Upper lobe of left lung (tissue), 6 donors: ENCODE data around the gene TMED6. TPM values are rescaled to one million over a fixed set of nuclear protein-coding genes. Genes with fewer than 3 reads are reported as not detected.

ENCODE experiments used
- ATAC-seq, 2 donors: fragments of 200-7000 bp; cut with Tn5 transposase; one replicate each; pipeline ENCODE4 v1.9.1; 2022; ENCODE audit warnings: mild to moderate bottlenecking in 2 of 2, moderate library complexity in 2 of 2; ENCODE audit not compliant: low FRiP score in 2 of 2
- DNase-seq, 2 donors: peaks; one replicate each; pipeline ENCODE4 v3.0.0-alpha.2; 2019 to 2020
- H3K27ac ChIP-seq, 4 donors: fragments of 200-600 bp; sonication (generic); one replicate each; pipeline ENCODE4 v1.5.1; 2016 to 2019
- H3K27me3 ChIP-seq, 4 donors: fragments of 200-600 bp; sonication (generic); one replicate each; pipeline ENCODE4 v1.5.1; 2017 to 2019
- H3K36me3 ChIP-seq, 4 donors: fragments of 200-600 bp; sonication (generic); one replicate each; pipeline ENCODE4 v1.5.1; 2016 to 2019
- H3K4me1 ChIP-seq, 4 donors: fragments of 200-600 bp; sonication (generic); one replicate each; pipeline ENCODE4 v1.5.1; 2018 to 2019
- H3K4me3 ChIP-seq, 4 donors: fragments of 200-600 bp; sonication (generic); one replicate each; pipeline ENCODE4 v1.5.1; 2017 to 2019; ENCODE audit warnings: mild to moderate bottlenecking in 2 of 4, moderate library complexity in 1 of 4
- H3K9me3 ChIP-seq, 4 donors: fragments of 200-600 bp; sonication (generic); one replicate each; pipeline ENCODE4 v1.5.1; 2018 to 2019
- CTCF ChIP-seq, 6 experiments: fragments of 450-650 bp in 4 of 6; fragments of 200-600 bp in 2 of 6; sonication (generic) in 2 of 6; IDR thresholded peaks; one replicate each; pipeline ENCODE4 v1.5.1; 2016 to 2019; ENCODE audit warnings: antibody characterized with exemption in 6 of 6
- EP300 ChIP-seq, 4 donors: sonication (generic); formaldehyde crosslinking; IDR thresholded peaks; one replicate each; pipeline ENCODE4 v1.5.1; 2017; ENCODE audit warnings: antibody characterized with exemption in 4 of 4, control low read depth in 2 of 4
- POLR2A ChIP-seq, 4 donors: fragments of 450-650 bp; IDR thresholded peaks; one replicate each; pipeline ENCODE4 v1.5.1; 2016 to 2017; ENCODE audit warnings: antibody characterized with exemption in 4 of 4, mild to moderate bottlenecking in 2 of 4
- POLR2AphosphoS5 ChIP-seq, 2 donors: sonication (generic); formaldehyde crosslinking; IDR thresholded peaks; one replicate each; pipeline ENCODE4 v1.5.1; 2017; ENCODE audit warnings: antibody characterized with exemption in 2 of 2
- WGBS, 2 donors: methylation state at CpG; one replicate each; pipeline ENCODE4 v1.1.5; 2017 to 2018; 5-methylcytosine and 5-hydroxymethylcytosine counted together
- total RNA-seq, 6 donors: library from RNA; depleted of rRNA in 4 of 6; stranded (reverse); fragments of >200 nt in 4 of 6; gene quantifications; one replicate each; pipeline versions ENCODE4 v1.1.0 to v1.2.1, GENCODE V29; 2016 to 2021
- donor health status: DM: no; HTN: no; CAD: no; lungs with moderate emphysema.
- donor health status: DM: no; HTN: yes; CAD: no; lungs with severe emphysema.

The TMED6 gene
- total RNA-seq, 6 donors from 2014 or later, result 0.43 to 2.6 (median 1.1) TPM; not detected in 2

GRCh38 chr16:69319381-69319780, 32.2 kb downstream of the TMED6 start:
- no peak for TF ChIP-seq EP300 (IDR thresholded peaks at IDR 0.05)
- TF ChIP-seq POLR2A (IDR thresholded peaks at IDR 0.05), result no peak
- TF ChIP-seq POLR2AphosphoS5 (IDR thresholded peaks at IDR 0.05), result no peak
- 93 to 97% methylated on average over 5 to 9 of the region's 9 CpGs for WGBS, 2 donors
- no peak for DNase-seq
- Histone ChIP-seq H3K36me3 (peaks cover 57 to 100% (median 95%) of the 10 kb centered on the region in 4 donors), H3K27me3 (no peaks in the 10 kb centered on the region), H3K4me3 (no peak overlapping the region), H3K27ac (no peak overlapping the region), H3K9me3 (no peaks in the 10 kb centered on the region), H3K4me1 (peaks cover 0 to 7% (median 3%) of the 10 kb centered on the region in 4 donors)
- ATAC-seq, result no peak

DNA sequence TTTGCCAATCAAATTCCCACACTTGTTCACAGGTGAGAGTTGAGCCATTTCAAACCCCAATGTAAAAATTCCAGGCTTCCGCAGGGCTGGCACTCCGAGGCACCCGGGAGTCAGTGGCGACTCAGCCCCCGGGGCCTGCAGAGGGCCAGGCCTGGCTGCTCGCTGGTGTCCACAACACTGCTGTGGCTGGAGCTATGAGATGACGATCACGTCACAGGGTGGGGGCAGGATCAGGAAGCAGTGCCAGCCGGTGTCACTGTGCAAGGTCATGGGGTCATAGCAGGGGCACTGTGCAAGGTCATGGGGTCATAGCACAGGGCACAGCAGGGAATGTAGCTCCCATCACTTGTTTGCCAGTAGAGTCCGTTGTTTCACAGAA, 32.7 kb downstream of the TMED6 start:
- DNase-seq, result no peak
- no peak for ATAC-seq
- 90 to 100% methylated on average over 1 to 10 of the region's 10 CpGs for WGBS, 2 donors
- peaks cover 57 to 99% (median 94%) of the 10 kb centered on the region in 4 donors for H3K36me3 ChIP-seq
- no peak overlapping the region for H3K4me3 ChIP-seq
- no peak for TF ChIP-seq POLR2AphosphoS5 (IDR thresholded peaks at IDR 0.05)
- no peak overlapping the region for H3K27ac ChIP-seq
- H3K4me1 ChIP-seq, result peaks cover 0 to 7% (median under 1%) of the 10 kb centered on the region in 4 donors
- H3K9me3 ChIP-seq, result no peaks in the 10 kb centered on the region
- no peaks in the 10 kb centered on the region for H3K27me3 ChIP-seq

DNA sequence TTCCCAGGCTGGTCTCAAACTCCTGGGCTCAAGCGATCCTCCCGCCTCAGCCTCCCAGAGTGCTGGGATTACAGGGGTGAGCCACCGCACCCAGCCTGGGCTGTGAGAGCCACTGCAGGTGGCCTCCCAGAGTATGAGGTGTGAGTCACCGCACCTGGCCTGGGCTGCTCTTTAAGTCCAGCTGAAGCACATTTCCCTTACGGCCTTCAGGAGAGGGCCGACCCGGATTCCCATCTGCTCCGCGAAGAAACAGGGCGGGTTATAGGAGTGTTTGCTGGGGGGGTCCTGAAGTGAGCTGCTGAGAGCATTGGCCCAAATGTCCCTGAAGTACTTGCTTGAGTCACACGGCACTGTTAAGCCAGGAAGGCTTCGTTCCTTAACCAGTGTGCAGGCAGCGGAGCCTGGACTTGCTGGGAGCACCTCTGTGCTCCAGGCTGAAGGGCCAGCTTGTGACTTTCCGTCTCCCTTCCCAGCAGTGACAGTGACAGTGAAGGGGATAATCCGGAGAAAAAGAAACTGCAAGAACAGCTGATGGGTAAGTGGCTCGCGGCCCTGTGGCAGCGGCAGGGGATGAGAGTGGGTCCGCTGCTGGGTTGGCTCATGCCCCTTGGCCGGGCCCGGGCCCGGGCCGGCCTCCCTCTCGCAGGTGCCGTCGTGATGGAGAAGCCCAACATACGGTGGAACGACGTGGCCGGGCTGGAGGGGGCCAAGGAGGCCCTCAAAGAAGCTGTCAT, 33.2 kb downstream of the TMED6 start:
- peaks cover 56 to 94% (median 89%) of the 10 kb centered on the region in 4 donors for H3K36me3 ChIP-seq
- TF ChIP-seq EP300 (IDR thresholded peaks at IDR 0.05), result no peak
- TF ChIP-seq POLR2AphosphoS5 (IDR thresholded peaks at IDR 0.05), result no peak
- TF ChIP-seq CTCF (IDR thresholded peaks at IDR 0.05), result no peak
- no peak for TF ChIP-seq POLR2A (IDR thresholded peaks at IDR 0.05)
- ATAC-seq, result peak in 1 of 2 donors; percentile 56

GRCh38 chr16:69316595-69317034, 35.0 kb downstream of the TMED6 start:
- H3K27ac ChIP-seq, result no peak overlapping the region
- H3K36me3 ChIP-seq, result peaks cover 40 to 76% (median 72%) of the 10 kb centered on the region in 4 donors
- no peak overlapping the region for H3K4me3 ChIP-seq
- peaks cover 7 to 27% (median 15%) of the 10 kb centered on the region in 4 donors for H3K4me1 ChIP-seq
- no peaks in the 10 kb centered on the region for H3K27me3 ChIP-seq
- no peak for ATAC-seq
- TF ChIP-seq POLR2AphosphoS5 (IDR thresholded peaks at IDR 0.05), result no peak
- no peak for TF ChIP-seq POLR2A (IDR thresholded peaks at IDR 0.05)
- TF ChIP-seq EP300 (IDR thresholded peaks at IDR 0.05), result no peak
- no peak for TF ChIP-seq CTCF (IDR thresholded peaks at IDR 0.05)
- DNase-seq, result peak in 1 of 2 donors; percentile 66
- no peaks in the 10 kb centered on the region for H3K9me3 ChIP-seq
- 92 to 95% methylated on average over 4 to 17 of the region's 17 CpGs for WGBS, 2 donors

More for the DNA sequence above, 33.2 kb downstream of the TMED6 start:
- Histone ChIP-seq H3K4me3 (no peak overlapping the region), H3K4me1 (peaks cover 0 to 11% (median 1%) of the 10 kb centered on the region in 4 donors), H3K27ac (no peak overlapping the region), H3K9me3 (no peaks in the 10 kb centered on the region), H3K27me3 (no peaks in the 10 kb centered on the region)
- 90 to 92% methylated on average over 14 to 30 of the region's 30 CpGs for WGBS, 2 donors
- DNase-seq, result peak; percentile 57 to 78

DNA sequence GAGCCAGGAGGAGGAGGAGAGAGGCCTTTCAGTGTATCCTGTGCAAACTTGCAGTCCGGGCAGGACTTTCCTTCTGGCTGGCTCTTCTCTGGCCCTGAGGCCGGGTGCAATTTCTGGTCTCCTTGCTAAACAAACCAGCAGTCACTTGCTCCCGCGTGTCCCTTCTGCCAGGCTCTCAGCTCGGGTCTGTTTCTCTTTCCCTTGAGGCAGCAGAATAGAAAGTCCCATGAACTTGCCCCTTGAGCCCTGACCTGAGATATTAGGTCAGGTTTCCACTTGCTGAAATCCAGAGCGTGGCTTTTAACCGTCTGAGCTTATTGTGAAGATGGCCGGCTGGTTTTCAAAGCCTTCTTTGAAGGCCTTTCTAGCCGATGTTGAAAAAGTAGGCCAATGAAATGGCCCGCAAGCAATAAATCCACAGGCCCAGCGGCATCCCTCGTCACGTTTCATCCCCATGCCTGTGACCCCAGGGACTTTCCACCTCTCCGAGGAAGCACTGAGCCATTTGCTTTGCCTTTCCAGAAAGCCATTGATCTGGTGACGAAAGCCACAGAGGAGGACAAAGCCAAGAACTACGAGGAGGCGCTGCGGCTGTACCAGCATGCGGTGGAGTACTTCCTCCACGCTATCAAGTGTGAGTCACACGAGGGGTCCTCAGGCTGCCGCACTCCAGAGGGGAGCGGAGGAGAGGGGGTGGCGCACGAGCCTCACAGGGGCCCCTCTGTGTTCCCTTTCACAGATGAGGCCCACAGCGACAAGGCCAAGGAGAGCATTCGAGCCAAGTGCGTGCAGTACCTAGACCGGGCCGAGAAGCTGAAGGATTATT, 35.9 kb downstream of the TMED6 start:
- Histone ChIP-seq H3K27ac (no peak overlapping the region), H3K27me3 (no peaks in the 10 kb centered on the region), H3K4me1 (peaks cover 7 to 27% (median 15%) of the 10 kb centered on the region in 4 donors), H3K9me3 (no peaks in the 10 kb centered on the region), H3K36me3 (peaks cover 30 to 67% (median 63%) of the 10 kb centered on the region in 4 donors), H3K4me3 (no peak overlapping the region)
- ATAC-seq (no peak), DNase-seq (no peak)
- WGBS, 2 donors, result 90 to 93% methylated on average over 30 of the region's 30 CpGs
- TF ChIP-seq CTCF (IDR thresholded peaks at IDR 0.05), result no peak
- TF ChIP-seq EP300 (IDR thresholded peaks at IDR 0.05), result no peak
- TF ChIP-seq POLR2AphosphoS5 (IDR thresholded peaks at IDR 0.05), result no peak
- no peak for TF ChIP-seq POLR2A (IDR thresholded peaks at IDR 0.05)
